Ishikawa (cell line): ENCODE data around the gene RHNO1.

Source experiments
- CEBPB ChIP-seq: IDR thresholded peaks from 2 replicates; pipeline ENCODE4 v1.6.1; 2012
- CREB1 ChIP-seq: IDR thresholded peaks from 2 replicates; pipeline ENCODE4 v1.6.1; 2012; ENCODE audit warnings: low read depth
- EGR1 ChIP-seq: IDR thresholded peaks from 2 replicates; pipeline ENCODE4 v1.6.1; 2012
- NFIC ChIP-seq: IDR thresholded peaks from 2 replicates; pipeline ENCODE4 v1.6.1; 2012
- RAD21 ChIP-seq: IDR thresholded peaks from 2 replicates; pipeline ENCODE4 v1.6.1; 2012; ENCODE audit warnings: low read depth
- TCF12 ChIP-seq: IDR thresholded peaks from 2 replicates; pipeline ENCODE4 v1.6.1; 2012; ENCODE audit warnings: low read depth
- TEAD4 ChIP-seq: IDR thresholded peaks from 2 replicates; pipeline ENCODE4 v1.6.1; 2012
- USF1 ChIP-seq: IDR thresholded peaks from 2 replicates; pipeline ENCODE4 v1.6.1; 2012
- YY1 ChIP-seq: IDR thresholded peaks from 2 replicates; pipeline ENCODE4 v1.6.1; 2012; ENCODE audit warnings: low read depth
- TF ChIP-seq, protein P1 (sequence below): IDR thresholded peaks from 2 replicates; pipeline ENCODE4 v1.6.1; 2012; ENCODE audit warnings: low read depth, mild to moderate bottlenecking

DNA sequence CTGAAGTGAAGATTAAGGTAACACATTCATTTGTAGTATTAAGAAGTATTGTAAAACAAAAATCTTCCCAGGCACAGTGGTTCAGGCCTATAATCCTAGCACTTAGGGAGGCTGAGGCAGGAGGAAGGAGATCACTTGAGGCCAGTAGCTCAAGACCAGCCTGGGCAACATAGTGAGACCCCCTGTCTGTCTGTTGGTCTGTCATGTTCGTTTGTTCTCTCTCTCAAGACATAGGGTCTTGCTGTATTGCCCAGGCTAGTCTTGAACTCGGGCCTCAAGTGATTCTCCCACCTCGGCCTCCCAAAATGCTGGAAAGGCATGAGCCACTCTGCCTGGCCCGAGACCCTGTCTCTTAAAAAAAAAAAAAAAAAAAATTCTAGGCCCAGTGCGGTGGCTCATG, 20.4 kb downstream of the RHNO1 start:
- TF ChIP-seq CEBPB (no peak), TEAD4 (no peak), RAD21 (no peak), NFIC (no peak), EGR1 (no peak), CREB1 (no peak), YY1 (no peak), USF1 (no peak), TCF12 (no peak)
- TF ChIP-seq, protein P1, sequence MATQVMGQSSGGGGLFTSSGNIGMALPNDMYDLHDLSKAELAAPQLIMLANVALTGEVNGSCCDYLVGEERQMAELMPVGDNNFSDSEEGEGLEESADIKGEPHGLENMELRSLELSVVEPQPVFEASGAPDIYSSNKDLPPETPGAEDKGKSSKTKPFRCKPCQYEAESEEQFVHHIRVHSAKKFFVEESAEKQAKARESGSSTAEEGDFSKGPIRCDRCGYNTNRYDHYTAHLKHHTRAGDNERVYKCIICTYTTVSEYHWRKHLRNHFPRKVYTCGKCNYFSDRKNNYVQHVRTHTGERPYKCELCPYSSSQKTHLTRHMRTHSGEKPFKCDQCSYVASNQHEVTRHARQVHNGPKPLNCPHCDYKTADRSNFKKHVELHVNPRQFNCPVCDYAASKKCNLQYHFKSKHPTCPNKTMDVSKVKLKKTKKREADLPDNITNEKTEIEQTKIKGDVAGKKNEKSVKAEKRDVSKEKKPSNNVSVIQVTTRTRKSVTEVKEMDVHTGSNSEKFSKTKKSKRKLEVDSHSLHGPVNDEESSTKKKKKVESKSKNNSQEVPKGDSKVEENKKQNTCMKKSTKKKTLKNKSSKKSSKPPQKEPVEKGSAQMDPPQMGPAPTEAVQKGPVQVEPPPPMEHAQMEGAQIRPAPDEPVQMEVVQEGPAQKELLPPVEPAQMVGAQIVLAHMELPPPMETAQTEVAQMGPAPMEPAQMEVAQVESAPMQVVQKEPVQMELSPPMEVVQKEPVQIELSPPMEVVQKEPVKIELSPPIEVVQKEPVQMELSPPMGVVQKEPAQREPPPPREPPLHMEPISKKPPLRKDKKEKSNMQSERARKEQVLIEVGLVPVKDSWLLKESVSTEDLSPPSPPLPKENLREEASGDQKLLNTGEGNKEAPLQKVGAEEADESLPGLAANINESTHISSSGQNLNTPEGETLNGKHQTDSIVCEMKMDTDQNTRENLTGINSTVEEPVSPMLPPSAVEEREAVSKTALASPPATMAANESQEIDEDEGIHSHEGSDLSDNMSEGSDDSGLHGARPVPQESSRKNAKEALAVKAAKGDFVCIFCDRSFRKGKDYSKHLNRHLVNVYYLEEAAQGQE, result no peak
